Colonic mucosa (tissue), 4 donors: ENCODE results near the gene ST6GALNAC6. TPM values are rescaled to one million over a fixed set of nuclear protein-coding genes. Genes with fewer than 3 reads are reported as not detected.

Source experiments
- DNase-seq: peaks from one replicate; pipeline ENCODE4 v3.0.0-alpha.2; 2020
- H3K27ac ChIP-seq: fragments of 200-600 bp; one replicate; pipeline ENCODE4 v1.8.0; 2021
- H3K27me3 ChIP-seq: fragments of 200-600 bp; one replicate; pipeline ENCODE4 v1.8.0; 2021
- H3K36me3 ChIP-seq: fragments of 200-600 bp; one replicate; pipeline ENCODE4 v1.8.0; 2021
- H3K4me1 ChIP-seq: fragments of 200-600 bp; one replicate; pipeline ENCODE4 v1.8.0; 2021; ENCODE audit warnings: mild to moderate bottlenecking
- H3K4me3 ChIP-seq: fragments of 200-600 bp; one replicate; pipeline ENCODE4 v1.8.0; 2021
- H3K9ac ChIP-seq, 2 donors: one replicate each; pipeline ENCODE4 v1.7.0; 2013; ENCODE audit warnings: control low read depth in 2 of 2, low read depth in 2 of 2, low read length in 2 of 2
- H3K9me3 ChIP-seq: fragments of 200-600 bp; one replicate; pipeline ENCODE4 v1.8.0; 2021
- intact Hi-C: fragments of 100-400 bp; cut with DNase I; formaldehyde crosslinking; loops from one replicate; pipeline ENCODE4 v1.14.1; 2022
- total RNA-seq, 2 donors: library from RNA; stranded (reverse); fragmentation: NEBNext Ultra II Directional in 1 of 2; extraction: Animal tissue kit (Norgen Biotek cat#: 25700) in 1 of 2; gene quantifications; one replicate each; pipeline ENCODE4 v1.2.1, GENCODE V29; 2021
- TF ChIP-seq, protein P1 (sequence below): fragments of 200-600 bp; IDR thresholded peaks from one replicate; pipeline ENCODE4 v1.8.0; 2022; ENCODE audit warnings: antibody characterized with exemption, mild to moderate bottlenecking
- donor health status: healthy.
- donor health status: DM: no; HTN: no; CAD: no.
- donor health status: DM: no; HTN: no; CAD: no.

ST6GALNAC6 gene
- total RNA-seq, 2 donors from 2014 or later, result 251 to 279 TPM

DNA sequence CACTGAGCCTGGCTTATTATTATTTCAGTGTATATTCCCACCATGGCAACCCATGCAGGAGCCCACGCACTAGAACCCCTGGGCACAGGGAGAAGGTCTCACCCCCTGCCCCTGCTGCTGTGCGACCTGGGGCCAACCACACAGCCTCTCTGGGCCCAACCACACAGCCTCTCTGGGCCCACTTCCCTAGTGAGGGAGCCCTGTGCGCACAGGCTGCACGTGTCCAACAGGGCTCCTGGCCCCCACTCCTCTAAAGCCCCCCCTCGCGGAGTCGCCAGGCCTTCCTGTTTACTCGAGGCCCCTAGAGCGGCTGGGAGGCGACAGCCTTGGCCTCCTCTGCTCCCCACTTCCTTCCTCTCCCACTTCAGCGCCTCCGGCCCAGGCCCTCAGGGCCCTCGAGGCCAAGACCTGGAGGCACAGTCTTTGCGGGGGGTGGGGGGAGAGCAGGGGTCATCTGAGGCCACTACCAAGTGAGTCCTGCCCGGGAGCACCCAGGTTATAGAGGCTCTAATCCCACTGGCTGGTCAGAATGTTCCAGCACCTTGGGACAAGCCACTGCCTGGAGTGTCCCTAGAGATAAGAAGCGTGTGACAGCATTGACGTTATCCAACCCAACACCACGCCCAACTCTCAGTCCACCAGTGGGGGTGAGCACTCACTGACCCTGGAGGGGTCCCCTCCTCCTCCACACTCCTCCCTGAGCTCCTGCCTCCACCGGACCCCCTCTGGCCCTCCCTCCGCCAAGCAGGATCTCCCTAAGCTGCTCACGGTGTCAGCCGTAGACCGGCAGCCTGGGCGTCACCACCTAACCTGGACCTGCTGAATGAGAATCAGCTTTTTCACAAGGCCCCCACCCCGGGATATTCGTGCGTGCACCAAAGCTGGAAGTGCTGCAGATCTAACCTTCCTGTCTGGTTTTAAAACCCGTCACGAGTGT is 37.1 kb downstream of the ST6GALNAC6 start:
- peak; percentile 68 for DNase-seq
- Histone ChIP-seq H3K27me3 (no peaks in the 10 kb centered on the region), H3K4me3 (no peak overlapping the region), H3K36me3 (no peaks in the 10 kb centered on the region), H3K9me3 (no peaks in the 10 kb centered on the region), H3K27ac (peak overlapping the region; percentile 53), H3K4me1 (peaks cover 8% of the 10 kb centered on the region), H3K9ac (peak overlapping the region; percentile 21 to 27)
- TF ChIP-seq, protein P1, sequence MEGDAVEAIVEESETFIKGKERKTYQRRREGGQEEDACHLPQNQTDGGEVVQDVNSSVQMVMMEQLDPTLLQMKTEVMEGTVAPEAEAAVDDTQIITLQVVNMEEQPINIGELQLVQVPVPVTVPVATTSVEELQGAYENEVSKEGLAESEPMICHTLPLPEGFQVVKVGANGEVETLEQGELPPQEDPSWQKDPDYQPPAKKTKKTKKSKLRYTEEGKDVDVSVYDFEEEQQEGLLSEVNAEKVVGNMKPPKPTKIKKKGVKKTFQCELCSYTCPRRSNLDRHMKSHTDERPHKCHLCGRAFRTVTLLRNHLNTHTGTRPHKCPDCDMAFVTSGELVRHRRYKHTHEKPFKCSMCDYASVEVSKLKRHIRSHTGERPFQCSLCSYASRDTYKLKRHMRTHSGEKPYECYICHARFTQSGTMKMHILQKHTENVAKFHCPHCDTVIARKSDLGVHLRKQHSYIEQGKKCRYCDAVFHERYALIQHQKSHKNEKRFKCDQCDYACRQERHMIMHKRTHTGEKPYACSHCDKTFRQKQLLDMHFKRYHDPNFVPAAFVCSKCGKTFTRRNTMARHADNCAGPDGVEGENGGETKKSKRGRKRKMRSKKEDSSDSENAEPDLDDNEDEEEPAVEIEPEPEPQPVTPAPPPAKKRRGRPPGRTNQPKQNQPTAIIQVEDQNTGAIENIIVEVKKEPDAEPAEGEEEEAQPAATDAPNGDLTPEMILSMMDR, result no peak
- intact Hi-C loops, result no loop called here

DNA sequence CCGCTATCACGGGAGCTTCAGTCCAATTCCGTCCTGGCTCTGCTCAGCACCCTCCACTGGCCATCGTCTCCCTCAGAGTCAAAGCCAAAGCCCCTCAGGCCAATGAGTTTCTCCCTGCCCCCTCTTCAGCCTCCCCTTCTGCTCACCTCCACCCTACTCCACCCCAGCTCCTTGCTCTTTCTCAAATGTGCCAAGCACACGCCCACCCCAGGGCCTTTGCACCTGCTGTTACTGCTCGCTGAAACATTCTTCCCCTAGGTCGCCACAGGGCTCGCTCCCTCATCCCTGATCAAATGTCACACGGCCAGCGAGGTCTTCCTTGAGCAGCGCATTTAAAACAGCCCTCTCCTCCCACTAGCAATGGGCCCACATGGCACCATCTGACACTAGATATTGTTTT is 38.6 kb downstream of the ST6GALNAC6 start:
- Histone ChIP-seq H3K4me1 (peaks cover 8% of the 10 kb centered on the region), H3K9me3 (no peaks in the 10 kb centered on the region), H3K9ac (no peak overlapping the region), H3K4me3 (no peak overlapping the region), H3K36me3 (no peaks in the 10 kb centered on the region), H3K27me3 (no peaks in the 10 kb centered on the region), H3K27ac (no peak overlapping the region)
- TF ChIP-seq, protein P1, result no peak
- no peak for DNase-seq
- intact Hi-C loops, result no loop called here

DNA sequence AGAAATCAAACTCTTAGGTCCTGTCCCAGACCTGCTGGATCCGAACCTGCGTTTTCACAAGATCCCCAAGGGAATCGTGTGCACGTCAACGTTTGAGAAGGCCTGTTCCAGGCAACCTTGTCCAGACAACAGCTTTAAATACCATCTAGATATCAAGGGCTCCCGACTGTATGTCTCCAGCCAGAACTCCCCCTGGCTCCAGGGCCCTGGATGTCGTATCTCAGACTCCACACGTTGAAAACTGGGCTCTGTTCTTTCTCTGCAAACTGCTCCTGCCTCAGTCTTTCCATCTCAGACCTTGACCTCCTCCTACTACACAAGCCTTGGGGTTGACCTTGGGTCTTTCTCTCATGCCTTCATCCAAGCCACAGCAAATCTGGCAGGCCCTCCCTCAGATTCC is 39.1 kb downstream of the ST6GALNAC6 start:
- TF ChIP-seq, protein P1, result no peak
- Histone ChIP-seq H3K36me3 (no peaks in the 10 kb centered on the region), H3K27ac (no peak overlapping the region), H3K27me3 (no peaks in the 10 kb centered on the region), H3K9ac (no peak overlapping the region), H3K4me1 (peaks cover 8% of the 10 kb centered on the region), H3K4me3 (no peak overlapping the region), H3K9me3 (no peaks in the 10 kb centered on the region)
- intact Hi-C loops, result no loop called here
- no peak for DNase-seq

DNA sequence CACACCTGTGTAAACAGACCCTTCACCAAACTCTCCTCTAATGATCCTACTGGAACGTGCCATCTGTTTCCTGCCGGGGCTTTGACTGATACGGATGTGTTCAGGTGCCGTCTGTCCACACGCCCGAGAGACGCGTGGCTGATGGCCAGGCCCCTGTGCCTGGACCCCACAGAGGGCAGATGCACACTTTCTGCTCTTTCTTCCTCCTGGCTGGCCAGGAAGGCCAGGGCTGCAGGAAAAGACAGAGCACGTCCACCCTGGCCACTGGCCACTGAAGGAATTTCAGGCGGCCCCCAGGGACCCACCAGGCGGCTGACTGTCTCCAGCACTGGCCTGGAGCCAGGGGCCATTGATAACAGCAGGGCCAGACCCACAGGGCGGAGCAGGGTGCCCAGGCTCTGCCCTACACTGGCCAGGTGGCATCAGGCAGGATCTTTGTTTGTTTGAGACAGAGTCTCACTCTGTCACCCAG is 41.3 kb downstream of the ST6GALNAC6 start:
- Histone ChIP-seq H3K27ac (no peak overlapping the region), H3K4me1 (peaks cover 8% of the 10 kb centered on the region), H3K9ac (peak overlapping the region; percentile 50 to 55), H3K27me3 (no peaks in the 10 kb centered on the region), H3K9me3 (no peaks in the 10 kb centered on the region), H3K4me3 (no peak overlapping the region), H3K36me3 (no peaks in the 10 kb centered on the region)
- no peak for DNase-seq
- intact Hi-C loops, result no loop called here
- TF ChIP-seq, protein P1, result no peak

GRCh38 chr9:127857278-127857677 is 42.1 kb downstream of the ST6GALNAC6 start:
- intact Hi-C loops, result no loop called here
- Histone ChIP-seq H3K27me3 (no peaks in the 10 kb centered on the region), H3K27ac (no peak overlapping the region), H3K36me3 (no peaks in the 10 kb centered on the region), H3K9me3 (no peaks in the 10 kb centered on the region), H3K4me3 (no peak overlapping the region), H3K4me1 (peaks cover 8% of the 10 kb centered on the region), H3K9ac (no peak overlapping the region)
- TF ChIP-seq, protein P1, result no peak
- no peak for DNase-seq
